Endothelial cell of hepatic sinusoid (primary cell): ENCODE data around the gene BIN2.
"Not testable (repeated sequence)": the region's sequence is repeated elsewhere in the genome, so short reads cannot be mapped to it uniquely, and the experiment has no call there.

Experiments
- in situ Hi-C: cut with HindIII; loops from 2 replicates; pipeline ENCODE4 v1.10.0; 2017; ENCODE audit warnings: low sequenced_read_pairs

BIN2 gene

GRCh38 chr12:51346581-51346980 lies 22.6 kb upstream of the BIN2 start, which contains the start of gene CELA1:
CELA1 (minus strand) TSS chr12:51346679; CDS start chr12:51346638, 41 bp downstream.
- in situ Hi-C loops = loop anchor here (5.0 kb wide), 1 partner anchor 284 kb away; no protein-coding TSS in a partner anchor

- in situ Hi-C loops = loop anchor here (5.0 kb wide), 1 partner anchor 283 kb away; no protein-coding TSS in a partner anchor
Observed at GRCh38 chr12:51345681-51346080, 21.7 kb upstream of the BIN2 start.

DNA sequence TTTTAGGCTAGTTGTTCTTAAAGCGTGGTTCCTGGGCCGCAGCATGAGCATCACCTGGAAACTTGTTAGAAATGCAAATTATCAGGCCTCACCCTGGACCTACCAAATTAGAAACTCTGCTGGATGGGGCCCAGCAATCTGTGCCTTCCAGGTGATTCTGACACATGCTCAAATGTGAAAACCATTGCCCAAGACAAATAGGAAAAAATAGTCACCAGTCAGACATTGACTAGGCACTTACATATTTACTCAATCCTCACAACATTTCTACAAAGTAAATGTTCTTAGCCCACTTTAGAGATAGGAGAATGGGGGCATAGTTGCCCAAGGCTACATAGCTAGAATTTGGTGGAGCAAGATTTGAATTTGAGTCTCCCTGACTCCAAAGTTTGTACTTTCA lies 19.2 kb upstream of the BIN2 start:
- in situ Hi-C loops = loop anchor here (5.0 kb wide), 1 partner anchor 76 kb away; no protein-coding TSS in a partner anchor

DNA sequence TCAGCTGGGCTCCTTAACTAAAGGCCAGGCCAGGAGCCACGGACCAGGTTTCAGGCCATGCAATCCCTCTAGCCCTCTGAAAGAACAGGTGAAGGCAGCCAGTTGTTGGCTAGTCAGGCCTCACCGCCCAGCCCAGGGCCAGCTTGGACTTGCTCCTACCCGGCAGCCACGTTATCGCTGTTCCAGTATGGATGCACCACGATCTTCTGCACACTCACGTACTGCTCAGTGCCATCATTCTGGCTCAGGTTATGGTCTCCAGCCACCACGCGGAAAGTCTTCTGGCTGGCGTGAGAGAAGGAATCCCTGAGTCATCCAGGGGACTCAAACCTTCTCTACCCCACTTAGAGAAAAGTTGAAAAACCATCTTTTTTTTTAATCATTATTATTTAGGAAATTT lies 18.4 kb upstream of the BIN2 start:
- in situ Hi-C loops = loop anchor here (5.0 kb wide), 1 partner anchor 75 kb away; no protein-coding TSS in a partner anchor

- in situ Hi-C loops = loop anchor here (5.0 kb wide), 1 partner anchor 74 kb away; no protein-coding TSS in a partner anchor
Observed at GRCh38 chr12:51341251-51342007, 17.5 kb upstream of the BIN2 start.

GRCh38 chr12:51339750-51340149 lies 15.8 kb upstream of the BIN2 start:
- in situ Hi-C loops = loop anchor here (5.0 kb wide), 1 partner anchor 72 kb away; no protein-coding TSS in a partner anchor

DNA sequence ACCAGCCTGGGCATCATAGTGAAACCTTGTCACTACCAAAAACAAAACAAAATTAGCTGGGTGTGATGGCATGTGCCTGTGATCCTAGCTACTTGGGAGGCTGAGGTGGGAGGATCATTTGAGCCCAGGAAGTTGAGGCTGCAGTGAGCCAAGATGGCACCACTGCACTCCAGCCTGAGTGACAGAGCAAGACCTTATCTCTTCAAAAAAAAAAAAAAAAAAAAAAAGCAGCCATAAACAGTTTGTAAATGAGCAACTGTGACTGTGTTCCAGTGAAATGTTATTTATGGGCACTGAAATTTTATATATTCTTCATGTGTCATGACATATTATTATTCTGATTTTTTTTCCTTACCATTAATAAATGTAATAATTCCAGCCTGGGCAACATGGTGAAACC lies 13.4 kb upstream of the BIN2 start:
- in situ Hi-C loops = not testable (repeated sequence)

DNA sequence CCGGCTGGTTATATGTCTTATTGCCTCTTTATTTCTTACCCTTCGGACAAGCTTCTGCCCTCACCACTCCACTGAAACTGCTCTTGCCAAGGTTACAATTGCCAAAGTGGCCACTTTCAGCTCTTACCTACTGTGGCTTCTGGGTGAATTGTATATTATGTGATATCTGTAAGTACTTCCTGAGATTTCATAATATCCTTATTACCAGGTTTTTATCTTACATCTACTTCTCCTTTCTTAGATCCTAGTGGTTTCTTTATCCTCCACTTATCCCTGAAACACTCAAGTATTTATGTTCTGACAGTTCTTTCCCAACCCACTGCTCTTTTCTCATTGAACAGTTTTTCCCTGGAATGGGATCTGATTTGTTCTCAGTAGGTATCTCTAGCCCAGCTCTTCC lies 12.0 kb upstream of the BIN2 start:
- in situ Hi-C loops = no loop called here

GRCh38 chr12:51334764-51335163 lies 10.8 kb upstream of the BIN2 start:
- in situ Hi-C loops = no loop called here

- in situ Hi-C loops = no loop called here
Observed at GRCh38 chr12:51333536-51333935, 9.6 kb upstream of the BIN2 start.

DNA sequence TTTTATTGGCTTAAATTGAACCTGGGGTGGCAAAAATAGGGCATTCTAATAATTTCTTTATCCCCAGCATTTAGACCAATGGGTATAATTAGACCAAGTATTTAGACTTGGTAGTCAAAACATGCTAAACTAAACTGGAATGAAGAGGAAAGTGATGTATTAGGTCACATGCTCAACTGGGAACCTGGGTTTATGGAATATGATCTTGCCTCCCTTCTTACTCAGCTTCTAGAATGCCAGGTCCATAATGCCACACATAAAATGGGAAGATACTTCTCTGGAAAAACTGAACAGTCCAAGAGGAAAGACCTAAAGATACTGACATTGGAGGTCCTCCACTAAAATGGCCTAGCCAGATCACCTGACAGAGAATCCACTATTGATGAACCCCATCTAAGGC lies 6.2 kb upstream of the BIN2 start:
- in situ Hi-C loops = no loop called here

DNA sequence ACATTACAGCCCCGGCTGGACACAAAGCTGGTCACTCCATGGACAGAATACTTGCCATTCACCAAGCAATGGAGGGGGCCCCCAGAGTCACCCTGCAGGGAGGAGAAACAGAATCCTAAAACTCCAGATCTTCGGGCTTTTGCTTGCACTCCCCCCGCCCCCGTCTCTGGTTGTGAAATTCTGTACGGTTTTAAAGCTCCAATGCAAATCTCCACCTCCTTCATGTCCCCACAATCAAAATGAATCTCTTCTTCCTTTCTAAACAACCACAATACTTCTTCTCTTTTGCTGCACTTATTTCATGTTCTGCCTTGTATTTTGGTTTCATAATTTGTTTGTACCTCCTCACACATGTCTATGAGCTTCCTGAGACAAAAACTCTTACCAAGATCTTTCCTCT lies 5.8 kb upstream of the BIN2 start:
- in situ Hi-C loops = no loop called here

GRCh38 chr12:51328587-51328986 lies 4.6 kb upstream of the BIN2 start:
- in situ Hi-C loops = no loop called here

- in situ Hi-C loops = no loop called here
Observed at GRCh38 chr12:51326698-51327439, 2.9 kb upstream of the BIN2 start.

DNA sequence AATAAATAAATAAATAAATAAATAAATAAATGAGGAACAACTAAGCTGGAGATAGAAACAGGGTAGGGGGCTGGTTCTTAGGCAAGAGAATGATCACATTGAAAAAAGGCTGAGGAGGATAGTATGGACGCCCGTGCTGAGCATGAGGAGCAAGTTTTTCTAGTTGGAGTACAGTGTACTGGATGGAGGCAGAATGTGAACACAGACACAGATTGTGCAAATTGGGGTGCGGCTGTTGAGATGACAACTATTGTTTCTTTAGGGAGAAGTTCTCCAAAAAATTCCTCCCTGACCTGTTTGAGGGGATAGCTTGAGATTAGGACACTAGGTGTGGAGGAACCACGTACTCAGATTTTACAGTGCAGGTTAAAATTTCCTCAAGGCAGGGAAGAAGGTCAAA lies 979 bp upstream of the BIN2 start:
- in situ Hi-C loops = no loop called here

DNA sequence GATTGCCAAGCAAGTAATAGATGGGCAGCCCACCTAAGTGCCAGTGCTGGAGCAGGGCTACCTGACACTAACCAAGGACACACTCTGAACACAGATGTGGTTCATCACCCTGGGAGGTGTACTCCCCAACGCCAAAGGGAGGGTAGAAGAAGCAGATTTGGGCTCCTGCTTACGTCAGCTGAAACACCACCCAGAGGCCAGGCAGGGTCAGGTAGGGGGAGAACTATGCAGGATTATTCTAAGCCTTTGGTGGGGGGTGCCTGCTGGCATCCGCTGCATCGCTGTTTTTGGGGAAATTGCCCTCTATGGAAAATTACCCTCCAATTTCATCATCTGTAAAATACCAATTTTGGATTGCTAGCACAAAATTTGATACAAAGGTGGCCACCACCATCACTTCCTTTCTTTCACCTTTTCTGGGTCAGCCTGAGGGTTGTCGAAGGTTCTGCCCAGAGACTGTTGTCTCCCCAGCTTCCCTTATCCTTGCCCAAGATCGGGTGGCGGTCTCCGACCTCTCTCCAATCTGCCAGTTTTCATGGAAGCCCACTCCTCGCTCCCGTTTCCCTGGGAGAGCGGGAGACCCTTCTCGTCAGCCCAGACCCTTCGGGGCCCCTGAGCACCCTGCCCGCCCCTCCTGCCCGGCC lies 535 bp downstream of the BIN2 start:
- in situ Hi-C loops = no loop called here

DNA sequence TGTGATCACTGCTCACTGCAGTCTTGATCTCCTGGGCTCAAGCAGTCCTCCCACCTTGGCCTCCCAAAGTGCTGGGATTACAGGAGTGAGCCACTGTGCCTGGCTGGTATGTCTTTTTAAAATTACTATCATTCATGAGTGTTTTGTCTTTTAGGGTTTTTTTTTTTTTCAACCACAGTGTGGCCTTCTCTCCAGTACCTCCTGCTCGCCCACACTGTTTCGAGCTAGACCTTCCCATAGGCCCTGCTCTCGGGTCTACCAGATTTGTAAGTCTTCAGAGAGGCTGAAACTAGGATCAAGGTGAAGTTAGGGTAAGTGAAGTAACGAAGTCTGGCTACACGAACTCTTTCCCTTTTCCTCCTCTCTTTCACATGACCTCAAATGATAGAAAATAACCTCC lies 1.5 kb downstream of the BIN2 start:
- in situ Hi-C loops = no loop called here

DNA sequence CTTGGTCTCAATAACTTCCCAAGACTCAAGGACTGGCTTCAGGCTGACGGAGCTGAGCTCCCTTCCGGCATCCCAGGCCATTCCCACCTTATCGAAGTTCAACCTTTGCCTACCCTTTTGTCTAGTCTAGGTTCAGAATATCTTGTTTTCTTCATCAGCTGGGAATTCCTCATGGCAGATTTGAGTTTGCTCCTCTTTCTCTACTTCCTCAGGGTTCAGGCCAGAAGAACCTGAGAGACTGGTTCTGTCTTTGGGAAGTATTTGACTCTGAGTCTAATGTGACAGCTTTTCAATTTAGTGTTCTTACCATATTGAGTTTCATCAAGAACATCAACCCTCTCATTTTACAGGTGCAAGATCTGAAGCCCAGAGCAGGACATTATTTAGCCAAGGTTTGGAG lies 2.1 kb downstream of the BIN2 start:
- in situ Hi-C loops = no loop called here

GRCh38 chr12:51320695-51321320 lies 3.2 kb downstream of the BIN2 start:
- in situ Hi-C loops = no loop called here

GRCh38 chr12:51320311-51320694 lies 3.7 kb downstream of the BIN2 start:
- in situ Hi-C loops = no loop called here
